Endometrial microvascular endothelial cells (primary cell): ENCODE measurements around the gene PTPN7. TPM values are rescaled to one million over a fixed set of nuclear protein-coding genes. Genes with fewer than 3 reads are reported as not detected.
"Not testable (repeated sequence)": the region's sequence is repeated elsewhere in the genome, so short reads cannot be mapped to it uniquely, and the experiment has no call there.

Source experiments
- in situ Hi-C: cut with HindIII; loops from 2 replicates; pipeline ENCODE4 v1.10.0; 2017; ENCODE audit warnings: low sequenced_read_pairs, low pct_unique_long_range_greater_than_20kb; ENCODE audit errors: inconsistent ontology term
- total RNA-seq: library from RNA; depleted of rRNA; stranded (reverse); fragments of >200 nt; gene quantifications from one replicate; pipeline ENCODE4 v1.2.3, GENCODE V29; 2015; ENCODE audit errors: inconsistent ontology term

The PTPN7 gene
- total RNA-seq, 1 donor from 2014 or later = 2.4 TPM

GRCh38 chr1:202171292-202172014 lies 11.1 kb upstream of the PTPN7 start:
- in situ Hi-C loops = no loop called here

GRCh38 chr1:202170726-202171125 lies 10.3 kb upstream of the PTPN7 start:
- in situ Hi-C loops = no loop called here

- in situ Hi-C loops = no loop called here
These were observed 8.5 kb upstream of the PTPN7 start for GRCh38 chr1:202168861-202169260.

GRCh38 chr1:202167708-202168415 lies 7.5 kb upstream of the PTPN7 start:
- in situ Hi-C loops = no loop called here

GRCh38 chr1:202167054-202167453 lies 6.7 kb upstream of the PTPN7 start:
- in situ Hi-C loops = not testable (repeated sequence)

- in situ Hi-C loops = no loop called here
These were observed 5.8 kb upstream of the PTPN7 start for GRCh38 chr1:202165942-202166843.

- in situ Hi-C loops = no loop called here
These were observed 5.0 kb upstream of the PTPN7 start for GRCh38 chr1:202165267-202165941.

GRCh38 chr1:202164271-202165037 lies 4.1 kb upstream of the PTPN7 start:
- in situ Hi-C loops = no loop called here

GRCh38 chr1:202163281-202164270 lies 3.2 kb upstream of the PTPN7 start:
- in situ Hi-C loops = no loop called here

GRCh38 chr1:202162418-202163280 lies 2.2 kb upstream of the PTPN7 start:
- in situ Hi-C loops = no loop called here

- in situ Hi-C loops = no loop called here
These were observed 1.6 kb upstream of the PTPN7 start for GRCh38 chr1:202162047-202162417.

- in situ Hi-C loops = no loop called here
These were observed 997 bp upstream of the PTPN7 start for GRCh38 chr1:202161151-202162046.

GRCh38 chr1:202159534-202160371 lies 649 bp downstream of the PTPN7 start:
- in situ Hi-C loops = no loop called here

GRCh38 chr1:202158810-202159533 lies 1.4 kb downstream of the PTPN7 start:
- in situ Hi-C loops = no loop called here
